ENCODE results near the gene PARD3. TPM values are rescaled to one million over a fixed set of nuclear protein-coding genes. Genes with fewer than 3 reads are reported as not detected.
"Not testable (repeated sequence)": the region's sequence is repeated elsewhere in the genome, so short reads cannot be mapped to it uniquely, and the experiment has no call there.

Gene PARD3
- total RNA-seq, 1 experiment from 2014 or later, result 44.2 TPM

GRCh38 chr10:34661580-34661979 lies 153.5 kb downstream of the PARD3 start:
- DNase-seq (ENCODE audit: low read depth, low spot score), result no peak
- in situ Hi-C loops (cut with HindIII; ENCODE audit: low pct_unique_long_range_greater_than_20kb, low sequenced_read_pairs), result no loop called here

- in situ Hi-C loops (cut with HindIII; ENCODE audit: low pct_unique_long_range_greater_than_20kb, low sequenced_read_pairs), result no loop called here
These were observed 156.2 kb downstream of the PARD3 start for GRCh38 chr10:34658934-34659333.

GRCh38 chr10:34656661-34657060 lies 158.4 kb downstream of the PARD3 start:
- no peak for DNase-seq (ENCODE audit: low read depth, low spot score)
- in situ Hi-C loops (cut with HindIII; ENCODE audit: low pct_unique_long_range_greater_than_20kb, low sequenced_read_pairs), result no loop called here

More at GRCh38 chr10:34658934-34659333, 156.2 kb downstream of the PARD3 start:
- DNase-seq (ENCODE audit: low read depth, low spot score), result no peak

GRCh38 chr10:34655286-34656170 lies 159.6 kb downstream of the PARD3 start:
- peak; percentile 73 for DNase-seq (ENCODE audit: low read depth, low spot score)
- in situ Hi-C loops (cut with HindIII; ENCODE audit: low pct_unique_long_range_greater_than_20kb, low sequenced_read_pairs), result no loop called here

- in situ Hi-C loops (cut with HindIII; ENCODE audit: low pct_unique_long_range_greater_than_20kb, low sequenced_read_pairs), result no loop called here
- DNase-seq (ENCODE audit: low read depth, low spot score), result no peak
These were observed 160.9 kb downstream of the PARD3 start for GRCh38 chr10:34654211-34654610.

- in situ Hi-C loops (cut with HindIII; ENCODE audit: low pct_unique_long_range_greater_than_20kb, low sequenced_read_pairs), result no loop called here
These were observed 161.6 kb downstream of the PARD3 start for GRCh38 chr10:34653530-34653929.

GRCh38 chr10:34651416-34652195 lies 163.5 kb downstream of the PARD3 start:
- in situ Hi-C loops (cut with HindIII; ENCODE audit: low pct_unique_long_range_greater_than_20kb, low sequenced_read_pairs), result no loop called here
- no peak for DNase-seq (ENCODE audit: low read depth, low spot score)

More at GRCh38 chr10:34653530-34653929, 161.6 kb downstream of the PARD3 start:
- DNase-seq (ENCODE audit: low read depth, low spot score), result no peak

GRCh38 chr10:34650156-34650555 lies 164.9 kb downstream of the PARD3 start:
- no peak for DNase-seq (ENCODE audit: low read depth, low spot score)
- in situ Hi-C loops (cut with HindIII; ENCODE audit: low pct_unique_long_range_greater_than_20kb, low sequenced_read_pairs), result no loop called here

- in situ Hi-C loops (cut with HindIII; ENCODE audit: low pct_unique_long_range_greater_than_20kb, low sequenced_read_pairs), result no loop called here
- DNase-seq (ENCODE audit: low read depth, low spot score), result no peak
These were observed 165.7 kb downstream of the PARD3 start for GRCh38 chr10:34649385-34649784.

GRCh38 chr10:34648919-34649318 lies 166.2 kb downstream of the PARD3 start:
- no peak for DNase-seq (ENCODE audit: low read depth, low spot score)
- in situ Hi-C loops (cut with HindIII; ENCODE audit: low pct_unique_long_range_greater_than_20kb, low sequenced_read_pairs), result no loop called here

- no peak for DNase-seq (ENCODE audit: low read depth, low spot score)
- in situ Hi-C loops (cut with HindIII; ENCODE audit: low pct_unique_long_range_greater_than_20kb, low sequenced_read_pairs), result no loop called here
These were observed 166.9 kb downstream of the PARD3 start for GRCh38 chr10:34647875-34648865.

GRCh38 chr10:34647160-34647559 lies 167.9 kb downstream of the PARD3 start:
- DNase-seq (ENCODE audit: low read depth, low spot score), result no peak
- in situ Hi-C loops (cut with HindIII; ENCODE audit: low pct_unique_long_range_greater_than_20kb, low sequenced_read_pairs), result no loop called here

GRCh38 chr10:34646331-34646730 lies 168.8 kb downstream of the PARD3 start:
- DNase-seq (ENCODE audit: low read depth, low spot score), result no peak
- in situ Hi-C loops (cut with HindIII; ENCODE audit: low pct_unique_long_range_greater_than_20kb, low sequenced_read_pairs), result no loop called here

GRCh38 chr10:34644815-34645214 lies 170.3 kb downstream of the PARD3 start:
- in situ Hi-C loops (cut with HindIII; ENCODE audit: low pct_unique_long_range_greater_than_20kb, low sequenced_read_pairs); DNase-seq (ENCODE audit: low read depth, low spot score): not testable (repeated sequence)

- DNase-seq (ENCODE audit: low read depth, low spot score), result no peak
- in situ Hi-C loops (cut with HindIII; ENCODE audit: low pct_unique_long_range_greater_than_20kb, low sequenced_read_pairs), result no loop called here
These were observed 170.9 kb downstream of the PARD3 start for GRCh38 chr10:34644224-34644623.

GRCh38 chr10:34643620-34644019 lies 171.5 kb downstream of the PARD3 start:
- in situ Hi-C loops (cut with HindIII; ENCODE audit: low pct_unique_long_range_greater_than_20kb, low sequenced_read_pairs), result no loop called here
- DNase-seq (ENCODE audit: low read depth, low spot score), result no peak

- in situ Hi-C loops (cut with HindIII; ENCODE audit: low pct_unique_long_range_greater_than_20kb, low sequenced_read_pairs), result no loop called here
- no peak for DNase-seq (ENCODE audit: low read depth, low spot score)
These were observed 173.1 kb downstream of the PARD3 start for GRCh38 chr10:34641913-34642558.
